Uterus (tissue), 2 donors: ENCODE results near the gene PIP5K1C.

ENCODE experiments used
- POLR2A ChIP-seq, 2 donors: fragments of 450-650 bp; IDR thresholded peaks; one replicate each; pipeline ENCODE4 v1.6.1; 2016; ENCODE audit warnings: antibody characterized with exemption in 2 of 2, mild to moderate bottlenecking in 1 of 2, moderate library complexity in 1 of 2
- TF ChIP-seq, protein P1 (sequence below), 4 experiments: fragments of 200-600 bp in 2 of 4; fragments of 450-650 bp in 2 of 4; sonication (generic) in 2 of 4; IDR thresholded peaks; one replicate each; pipeline ENCODE4 v1.5.1; 2016 to 2019; ENCODE audit warnings: antibody characterized with exemption in 4 of 4, mild to moderate bottlenecking in 2 of 4, moderate library complexity in 1 of 4

DNA sequence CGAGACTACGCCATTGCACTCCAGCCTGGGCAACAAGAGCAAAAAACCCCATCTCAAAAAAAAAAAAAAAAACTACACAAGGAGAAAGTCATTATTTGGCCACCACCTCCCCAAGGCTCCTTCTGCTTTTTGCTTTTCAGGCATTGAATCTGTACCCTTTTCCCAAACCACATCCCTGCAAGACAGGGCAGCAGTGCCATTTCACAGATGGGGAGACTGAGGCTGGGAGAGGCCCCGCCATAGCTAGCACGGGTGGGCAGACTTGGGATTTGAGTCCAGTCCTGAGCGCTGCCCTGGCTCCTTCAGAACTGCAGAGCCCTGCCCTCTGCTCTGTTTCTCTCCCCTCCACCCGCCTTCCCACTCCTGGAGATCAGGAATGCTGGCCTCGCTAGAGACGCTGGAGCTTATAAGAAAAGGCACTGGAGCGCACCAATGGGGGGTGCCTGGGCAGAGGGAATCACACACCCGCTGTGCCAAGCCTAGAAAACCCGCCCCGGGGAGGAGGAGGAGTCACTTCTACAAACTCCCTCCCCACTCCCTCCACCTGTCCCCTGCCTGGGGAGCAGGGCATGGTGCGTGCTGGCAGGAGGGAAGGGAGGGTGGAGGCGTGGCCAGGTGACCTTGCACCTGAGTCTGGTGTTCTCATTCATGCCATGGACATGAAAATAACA lies 25.5 kb upstream of the PIP5K1C start:
- TF ChIP-seq, protein P1, sequence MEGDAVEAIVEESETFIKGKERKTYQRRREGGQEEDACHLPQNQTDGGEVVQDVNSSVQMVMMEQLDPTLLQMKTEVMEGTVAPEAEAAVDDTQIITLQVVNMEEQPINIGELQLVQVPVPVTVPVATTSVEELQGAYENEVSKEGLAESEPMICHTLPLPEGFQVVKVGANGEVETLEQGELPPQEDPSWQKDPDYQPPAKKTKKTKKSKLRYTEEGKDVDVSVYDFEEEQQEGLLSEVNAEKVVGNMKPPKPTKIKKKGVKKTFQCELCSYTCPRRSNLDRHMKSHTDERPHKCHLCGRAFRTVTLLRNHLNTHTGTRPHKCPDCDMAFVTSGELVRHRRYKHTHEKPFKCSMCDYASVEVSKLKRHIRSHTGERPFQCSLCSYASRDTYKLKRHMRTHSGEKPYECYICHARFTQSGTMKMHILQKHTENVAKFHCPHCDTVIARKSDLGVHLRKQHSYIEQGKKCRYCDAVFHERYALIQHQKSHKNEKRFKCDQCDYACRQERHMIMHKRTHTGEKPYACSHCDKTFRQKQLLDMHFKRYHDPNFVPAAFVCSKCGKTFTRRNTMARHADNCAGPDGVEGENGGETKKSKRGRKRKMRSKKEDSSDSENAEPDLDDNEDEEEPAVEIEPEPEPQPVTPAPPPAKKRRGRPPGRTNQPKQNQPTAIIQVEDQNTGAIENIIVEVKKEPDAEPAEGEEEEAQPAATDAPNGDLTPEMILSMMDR (IDR thresholded peaks at IDR 0.05) = no peak
- no peak for TF ChIP-seq POLR2A (IDR thresholded peaks at IDR 0.05)
